HG03558 (cell line): ENCODE measurements around the gene VPS37C.

Source experiments
- ATAC-seq: cut with Tn5 transposase; IDR thresholded peaks from one replicate; pipeline ENCODE4 v1.9.1; 2021; ENCODE audit warnings: moderate number of reproducible peaks; ENCODE audit not compliant: unreplicated experiment; ENCODE audit errors: extremely low read depth

Gene VPS37C

GRCh38 chr11:61138935-61139334 is 22.3 kb downstream of the VPS37C start:
- no peak for ATAC-seq

- no peak for ATAC-seq
These were observed 26.4 kb downstream of the VPS37C start for GRCh38 chr11:61134801-61135257.

GRCh38 chr11:61133956-61134662 is 27.1 kb downstream of the VPS37C start:
- ATAC-seq = no peak

GRCh38 chr11:61133145-61133544 is 28.1 kb downstream of the VPS37C start:
- no peak for ATAC-seq

- ATAC-seq = no peak
These were observed 28.6 kb downstream of the VPS37C start for GRCh38 chr11:61132646-61133045.

- no peak for ATAC-seq
These were observed 29.1 kb downstream of the VPS37C start for GRCh38 chr11:61131998-61132555.

GRCh38 chr11:61131586-61131985 is 29.6 kb downstream of the VPS37C start:
- no peak for ATAC-seq

- no peak for ATAC-seq
These were observed 30.0 kb downstream of the VPS37C start for GRCh38 chr11:61131186-61131585.

GRCh38 chr11:61129639-61130523 is 31.3 kb downstream of the VPS37C start:
- ATAC-seq = no peak

GRCh38 chr11:61128947-61129638 is 32.1 kb downstream of the VPS37C start:
- no peak for ATAC-seq

- ATAC-seq = no peak
These were observed 33.2 kb downstream of the VPS37C start for GRCh38 chr11:61127991-61128390.

- no peak for ATAC-seq
These were observed 35.0 kb downstream of the VPS37C start for GRCh38 chr11:61126256-61126655.

GRCh38 chr11:61125310-61125684 is 35.9 kb downstream of the VPS37C start:
- ATAC-seq = no peak

GRCh38 chr11:61124574-61125309 is 36.5 kb downstream of the VPS37C start:
- no peak for ATAC-seq

- no peak for ATAC-seq
These were observed 37.3 kb downstream of the VPS37C start for GRCh38 chr11:61123775-61124571.

- ATAC-seq = no peak
These were observed 38.5 kb downstream of the VPS37C start for GRCh38 chr11:61122761-61123160.

GRCh38 chr11:61121917-61122316 is 39.3 kb downstream of the VPS37C start:
- no peak for ATAC-seq

GRCh38 chr11:61121192-61121831 is 39.9 kb downstream of the VPS37C start:
- no peak for ATAC-seq
